Measurements from ENCODE around the gene AATF.

AATF gene

DNA sequence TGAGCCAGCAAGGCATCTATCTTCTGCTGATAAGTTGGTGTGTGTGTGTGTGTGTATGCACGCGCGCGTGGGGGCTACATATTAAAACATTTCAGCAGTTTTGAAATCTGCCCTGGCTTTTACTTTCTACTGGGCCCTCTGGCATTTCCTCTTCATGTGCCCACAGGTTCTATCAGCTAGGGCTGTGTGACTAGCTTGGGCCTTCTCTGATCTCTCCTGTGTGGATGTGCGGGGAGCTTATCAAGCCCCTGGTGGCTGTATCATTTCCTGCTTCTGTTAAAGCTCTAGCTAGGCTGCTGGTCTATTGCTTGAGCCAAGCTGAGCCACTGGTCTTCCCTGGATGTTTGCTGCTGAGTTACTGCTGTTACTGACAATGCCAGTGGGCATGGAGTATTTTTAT lies 132.5 kb downstream of the AATF start:
- no peak for DNase-seq (ENCODE audit: low read depth)

DNA sequence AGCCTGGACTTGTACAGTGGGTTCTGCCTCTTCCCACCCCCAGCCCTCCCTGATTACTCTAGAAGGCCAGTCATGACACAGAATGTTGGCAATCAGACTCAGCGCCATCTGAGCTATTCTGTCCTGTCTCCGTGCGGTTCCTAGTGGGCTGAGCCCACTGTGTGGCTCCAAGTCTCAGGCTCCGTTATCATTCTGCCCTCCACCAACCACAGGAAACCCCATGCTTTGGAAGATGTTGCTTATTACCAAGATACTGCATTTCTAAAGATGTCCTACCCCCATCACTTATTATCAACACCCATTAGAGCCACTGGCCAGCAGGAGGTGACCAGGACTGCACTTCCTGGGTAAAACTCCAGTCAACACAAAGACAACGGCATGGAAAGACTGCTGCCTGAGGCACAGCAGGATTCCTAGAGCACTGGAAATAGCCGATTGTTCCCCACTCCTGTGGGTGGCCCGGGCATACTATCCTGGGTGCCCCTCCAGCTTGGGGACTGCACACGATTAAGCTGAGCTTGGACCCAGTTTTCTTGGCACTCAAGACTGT lies 133.6 kb downstream of the AATF start:
- DNase-seq (ENCODE audit: low read depth) = no peak

DNA sequence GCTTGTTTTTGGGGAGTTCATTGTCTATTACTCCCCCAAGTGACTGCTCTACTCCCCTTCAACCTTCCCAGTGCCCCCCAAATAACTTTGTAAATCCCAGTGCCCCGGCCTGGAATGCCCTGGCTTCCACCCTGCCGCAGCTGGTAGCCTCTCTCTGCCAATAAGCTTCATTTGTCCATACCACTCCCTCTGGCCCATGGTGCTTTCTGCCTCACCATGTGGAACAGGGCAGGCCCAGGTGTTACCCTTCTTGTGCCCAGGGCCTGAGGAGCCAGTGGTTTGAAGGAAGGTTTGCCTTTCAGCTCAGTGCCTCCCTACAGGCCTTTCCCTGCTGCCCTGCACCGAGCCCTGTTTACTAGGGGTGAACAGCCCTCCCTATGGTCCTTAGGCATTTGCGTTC lies 134.2 kb downstream of the AATF start:
- DNase-seq (ENCODE audit: low read depth) = no peak

DNA sequence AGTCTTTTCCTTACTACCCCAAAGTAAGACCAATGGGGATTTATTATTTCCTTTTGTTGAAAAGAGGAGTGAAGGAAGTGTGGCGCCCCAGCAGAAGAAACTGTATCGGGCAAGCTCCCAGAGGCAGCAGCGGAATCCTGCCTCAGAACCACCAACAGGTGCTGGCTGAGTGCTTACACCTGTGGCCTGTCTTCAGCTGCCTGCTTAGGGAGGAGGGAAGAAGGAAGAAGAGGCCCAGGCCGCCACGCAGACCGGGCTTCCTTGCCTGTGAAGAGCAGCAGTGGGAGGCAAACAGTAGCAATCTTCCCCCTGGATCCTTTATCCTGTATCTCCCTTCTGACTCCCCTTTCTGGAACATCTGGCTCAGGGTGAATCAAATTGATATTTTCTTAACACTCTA lies 134.7 kb downstream of the AATF start:
- DNase-seq (ENCODE audit: low read depth) = no peak

DNA sequence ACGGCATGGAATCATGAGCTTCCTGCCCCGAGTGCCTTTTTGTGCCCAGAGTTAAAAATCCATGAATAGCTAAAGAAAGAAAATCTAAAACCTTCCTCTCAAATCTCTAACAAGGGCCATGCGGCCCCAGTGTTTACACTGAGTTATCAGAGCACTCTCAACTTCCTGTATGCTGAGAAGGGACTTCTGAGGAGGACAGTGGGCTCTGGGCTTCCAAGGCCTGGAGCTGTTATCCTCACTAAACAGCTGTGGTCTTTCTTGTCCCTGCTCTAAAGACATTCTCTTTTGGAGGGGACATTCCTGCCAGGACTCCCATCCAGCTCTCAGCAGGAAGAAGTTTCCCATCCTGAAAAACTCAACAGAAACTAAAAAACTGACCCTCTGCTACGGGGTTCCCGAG lies 135.6 kb downstream of the AATF start:
- no peak for DNase-seq (ENCODE audit: low read depth)

DNA sequence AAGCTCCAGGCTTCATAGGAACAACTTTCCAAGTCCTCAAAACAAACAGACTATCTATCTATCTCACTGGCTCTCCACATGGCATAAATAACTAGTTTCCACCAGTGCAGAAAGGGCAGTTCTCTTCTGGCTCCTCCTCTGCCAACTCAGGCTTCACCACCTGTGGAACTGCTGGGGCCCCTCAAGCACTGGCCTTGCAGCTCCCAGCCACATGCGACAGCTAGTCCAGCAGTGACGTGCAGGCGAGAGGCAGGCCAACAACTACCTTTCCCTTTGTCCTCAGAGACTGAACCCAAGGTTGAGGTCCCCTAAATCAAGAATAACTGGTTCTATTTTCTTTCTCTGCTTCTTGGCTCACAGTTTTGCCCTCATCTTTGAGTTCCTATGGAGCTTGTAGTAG lies 137.6 kb downstream of the AATF start:
- DNase-seq (ENCODE audit: low read depth) = no peak

DNA sequence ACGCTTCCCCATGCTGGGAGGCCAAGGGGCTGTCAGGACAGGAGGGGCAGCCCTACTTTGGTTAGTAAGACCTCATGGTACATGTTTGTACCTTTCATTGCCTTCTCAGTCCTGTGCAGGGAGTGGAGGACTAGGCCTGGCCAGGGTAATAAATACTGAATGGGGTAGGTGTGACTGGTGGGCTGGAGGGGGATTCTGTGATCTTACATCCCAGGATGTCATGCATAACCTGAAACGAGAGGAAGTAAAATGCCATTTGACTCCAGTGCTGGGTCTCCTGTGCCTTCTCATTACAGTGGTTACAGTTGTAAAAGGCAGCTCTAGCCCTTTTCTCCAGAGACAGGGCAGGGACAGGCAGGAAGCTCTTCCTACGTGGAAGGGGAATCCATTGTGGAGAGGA lies 138.2 kb downstream of the AATF start:
- DNase-seq (ENCODE audit: low read depth) = no peak

DNA sequence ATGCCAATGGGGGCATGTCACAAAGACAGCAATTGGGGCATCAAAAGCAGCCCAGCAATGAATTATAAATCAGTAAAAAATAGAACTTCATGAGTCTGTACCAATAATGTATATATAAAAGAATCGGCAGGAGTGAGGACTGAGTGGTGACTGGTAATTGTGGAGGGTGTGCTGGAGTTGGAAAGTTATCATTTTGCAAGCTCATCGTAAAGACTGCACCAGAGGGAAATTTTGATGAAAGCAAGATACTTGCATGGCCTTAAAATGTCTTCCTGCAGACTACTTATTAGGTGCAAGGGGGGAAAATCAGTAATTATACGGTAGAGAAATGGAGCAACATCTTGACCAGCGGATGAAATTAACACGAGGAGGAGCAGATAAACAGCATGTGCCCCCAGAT lies 138.9 kb downstream of the AATF start:
- no peak for DNase-seq (ENCODE audit: low read depth)

DNA sequence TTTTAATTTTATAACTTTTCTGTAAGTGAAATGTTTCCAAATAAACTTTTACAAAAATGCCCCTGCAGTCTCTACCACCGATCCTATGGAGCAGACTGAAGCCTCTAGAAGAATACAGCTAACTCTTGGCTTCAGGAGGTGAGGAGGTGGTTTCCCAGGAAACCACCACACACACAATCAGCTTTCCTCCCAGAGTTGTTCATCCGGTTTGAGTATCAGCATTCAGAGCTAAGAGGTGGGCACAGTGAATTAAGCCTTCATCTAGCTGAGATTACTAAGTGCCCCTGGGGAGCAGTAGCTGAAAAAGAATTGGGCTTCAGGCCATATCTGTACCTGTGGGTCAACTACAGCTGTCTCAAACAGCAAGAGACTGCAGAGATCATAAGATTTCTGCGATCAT lies 139.7 kb downstream of the AATF start:
- DNase-seq (ENCODE audit: low read depth) = no peak

DNA sequence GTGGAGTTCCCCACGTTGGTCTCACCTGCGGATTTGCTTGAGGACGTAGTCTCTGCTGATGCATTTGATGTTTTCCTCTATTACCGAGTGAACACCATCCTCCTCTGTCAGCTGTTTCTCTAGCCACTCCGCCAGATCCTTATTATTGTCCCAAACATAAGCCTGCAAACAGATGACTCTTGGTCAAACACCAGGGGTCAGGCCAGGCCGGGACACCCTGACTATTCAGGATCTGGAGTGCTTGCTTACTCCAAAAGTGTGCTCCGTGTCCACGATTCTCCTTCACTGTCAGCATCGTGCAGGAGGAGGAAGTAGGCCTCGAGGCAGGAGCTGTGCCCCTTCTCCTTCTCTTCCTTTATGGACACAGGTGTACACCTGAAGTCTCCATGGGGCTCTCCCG lies 140.2 kb downstream of the AATF start:
- no peak for DNase-seq (ENCODE audit: low read depth)

DNA sequence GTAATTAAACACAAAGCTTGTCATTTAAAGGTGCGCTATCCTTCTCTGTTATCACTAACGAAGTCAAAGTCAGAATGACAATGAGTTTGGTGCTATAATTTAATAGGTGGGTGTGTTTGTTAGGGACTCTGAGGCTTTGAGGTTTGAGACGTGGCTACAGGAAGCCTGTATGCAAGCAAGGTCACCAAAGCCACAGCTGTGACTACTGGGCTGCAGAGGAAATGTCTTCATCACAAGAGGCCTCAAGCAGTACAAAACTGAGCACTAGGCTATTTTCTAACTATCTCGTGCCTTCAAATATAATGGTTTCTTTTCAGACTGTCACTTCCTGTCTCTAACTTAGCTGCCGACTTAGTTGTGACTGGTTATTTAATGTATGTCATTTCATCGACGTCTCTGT lies 141.2 kb downstream of the AATF start:
- no peak for DNase-seq (ENCODE audit: low read depth)

DNA sequence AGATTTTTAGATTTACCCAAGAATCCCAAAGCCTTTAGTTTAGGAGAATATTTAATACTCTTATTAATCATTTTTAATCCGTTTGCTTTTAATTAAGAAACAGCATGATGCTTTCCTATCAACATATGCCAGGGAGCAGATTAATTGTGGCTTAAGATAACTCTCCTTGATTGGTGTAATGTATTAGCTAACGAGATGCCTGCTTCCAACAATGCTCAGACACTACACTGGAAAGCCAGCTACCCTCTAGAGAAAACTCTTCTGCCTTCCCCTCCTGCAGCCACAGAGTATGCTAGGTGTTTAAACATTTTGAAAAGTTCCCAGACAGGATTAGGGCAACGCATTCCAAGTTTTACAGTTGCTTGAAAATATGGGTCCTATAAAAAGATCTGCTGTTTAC lies 142.2 kb downstream of the AATF start:
- DNase-seq (ENCODE audit: low read depth) = no peak

DNA sequence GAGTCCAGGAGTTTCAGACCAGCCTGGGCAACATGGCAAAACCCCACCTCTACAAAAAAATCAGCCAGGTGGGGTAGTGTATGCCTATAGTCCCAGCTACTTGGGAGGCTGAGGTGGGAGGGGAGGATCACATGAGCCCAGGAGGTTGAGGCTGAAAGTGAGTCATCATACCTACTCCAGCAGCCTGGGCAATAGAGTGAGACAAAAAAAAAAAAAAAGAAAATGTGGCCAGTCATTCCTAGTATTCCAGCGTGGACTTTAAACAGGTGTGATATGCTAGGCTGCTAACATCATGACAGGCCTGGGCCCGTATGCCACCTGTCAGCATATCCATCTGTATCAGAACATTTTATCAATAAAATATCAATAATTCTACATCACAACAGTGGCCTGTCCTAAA lies 143.3 kb downstream of the AATF start:
- DNase-seq (ENCODE audit: low read depth) = no peak

DNA sequence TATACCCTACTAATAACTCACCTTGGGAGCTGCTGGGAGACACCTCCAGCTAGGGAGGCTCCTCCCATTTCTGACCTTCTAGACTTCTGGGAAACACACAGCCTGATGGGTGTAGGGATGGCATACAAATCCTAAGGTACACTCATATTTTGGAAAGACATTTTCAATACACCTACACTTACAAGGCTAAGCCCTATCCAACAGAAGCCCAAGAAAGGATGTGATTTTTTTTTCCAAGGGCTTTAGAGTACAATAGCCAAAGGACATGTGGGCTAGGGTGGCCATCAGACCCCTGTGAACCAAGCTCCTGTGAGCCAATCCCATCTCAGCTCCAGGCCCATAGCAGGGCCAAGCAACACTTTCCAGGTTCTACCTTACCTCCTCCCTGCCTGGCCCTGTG lies 143.9 kb downstream of the AATF start:
- no peak for DNase-seq (ENCODE audit: low read depth)

DNA sequence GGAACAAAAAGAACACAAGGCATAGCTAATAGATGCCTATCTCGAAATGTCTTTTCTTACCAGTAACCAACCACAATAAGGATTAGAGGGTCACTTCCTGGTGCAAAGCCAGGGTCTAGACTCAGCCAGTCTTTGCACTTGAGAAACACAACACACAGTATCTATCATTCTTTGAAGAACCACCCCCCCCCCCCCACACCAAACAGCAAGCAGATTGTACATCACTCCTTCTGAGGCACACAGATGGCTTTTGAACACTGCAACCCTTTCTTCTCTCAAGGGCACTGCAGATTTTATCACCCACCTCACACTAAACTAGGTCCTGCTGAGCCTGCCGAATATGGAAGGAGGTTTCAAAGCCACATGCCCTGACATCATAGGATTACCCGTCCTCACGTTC lies 145.6 kb downstream of the AATF start:
- no peak for DNase-seq (ENCODE audit: low read depth)

DNA sequence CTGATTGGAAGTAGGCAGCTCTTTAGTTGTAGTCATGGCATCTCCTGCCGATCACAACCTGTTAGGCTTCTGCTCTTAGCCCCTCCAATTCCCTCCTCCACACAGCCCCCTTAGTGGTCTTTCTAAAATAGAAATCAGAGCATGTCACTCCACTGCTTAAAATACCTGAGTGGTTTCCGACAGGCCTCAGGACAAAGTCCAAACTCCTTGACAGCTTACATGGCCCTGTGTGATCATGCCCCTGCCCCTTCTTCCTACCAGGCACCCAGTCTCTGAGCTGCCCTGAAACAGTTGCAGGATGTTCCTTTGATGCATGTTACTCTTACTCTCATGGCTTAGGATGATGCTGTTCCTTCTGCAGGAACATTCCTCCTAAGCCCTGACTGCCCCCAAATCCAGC lies 147.3 kb downstream of the AATF start:
- no peak for DNase-seq (ENCODE audit: low read depth)

DNA sequence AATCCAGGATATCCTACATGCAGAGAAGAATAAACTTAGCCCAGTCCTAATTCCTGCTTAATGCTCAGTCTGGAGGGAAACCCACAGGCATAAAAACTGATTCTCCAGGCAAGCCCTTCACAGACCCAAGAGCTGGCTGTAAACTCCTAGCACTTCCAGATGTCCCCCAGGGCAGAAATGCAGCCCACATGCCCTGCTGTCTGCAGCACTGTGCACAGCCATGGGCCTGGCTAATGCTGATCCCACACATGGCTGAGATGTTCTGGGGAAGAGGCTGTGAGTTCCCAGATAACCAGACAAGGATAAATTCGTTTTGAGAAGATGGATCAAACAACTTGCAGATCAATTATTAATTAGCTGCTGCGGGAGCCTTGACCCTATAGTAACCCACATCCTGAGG lies 148.4 kb downstream of the AATF start:
- no peak for DNase-seq (ENCODE audit: low read depth)

DNA sequence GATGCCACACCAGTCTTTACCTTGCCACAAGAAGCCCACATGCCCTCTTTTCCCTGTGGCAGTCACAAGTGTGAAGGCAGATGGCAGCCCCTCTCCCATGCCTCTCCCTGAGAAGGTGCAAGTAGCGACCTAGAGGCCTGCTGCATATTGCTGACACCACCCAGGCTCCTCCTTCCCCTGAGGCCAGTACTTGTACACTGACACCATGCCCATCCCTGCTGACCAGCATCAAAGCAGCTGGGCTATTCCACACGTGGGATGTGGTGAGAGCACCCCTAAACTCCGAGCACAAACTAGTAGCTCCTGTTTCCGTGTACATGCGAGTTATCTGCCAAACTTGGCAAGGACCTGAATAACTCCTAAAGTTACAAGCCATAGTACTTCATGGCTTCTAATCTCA lies 149.4 kb downstream of the AATF start:
- no peak for DNase-seq (ENCODE audit: low read depth)

DNA sequence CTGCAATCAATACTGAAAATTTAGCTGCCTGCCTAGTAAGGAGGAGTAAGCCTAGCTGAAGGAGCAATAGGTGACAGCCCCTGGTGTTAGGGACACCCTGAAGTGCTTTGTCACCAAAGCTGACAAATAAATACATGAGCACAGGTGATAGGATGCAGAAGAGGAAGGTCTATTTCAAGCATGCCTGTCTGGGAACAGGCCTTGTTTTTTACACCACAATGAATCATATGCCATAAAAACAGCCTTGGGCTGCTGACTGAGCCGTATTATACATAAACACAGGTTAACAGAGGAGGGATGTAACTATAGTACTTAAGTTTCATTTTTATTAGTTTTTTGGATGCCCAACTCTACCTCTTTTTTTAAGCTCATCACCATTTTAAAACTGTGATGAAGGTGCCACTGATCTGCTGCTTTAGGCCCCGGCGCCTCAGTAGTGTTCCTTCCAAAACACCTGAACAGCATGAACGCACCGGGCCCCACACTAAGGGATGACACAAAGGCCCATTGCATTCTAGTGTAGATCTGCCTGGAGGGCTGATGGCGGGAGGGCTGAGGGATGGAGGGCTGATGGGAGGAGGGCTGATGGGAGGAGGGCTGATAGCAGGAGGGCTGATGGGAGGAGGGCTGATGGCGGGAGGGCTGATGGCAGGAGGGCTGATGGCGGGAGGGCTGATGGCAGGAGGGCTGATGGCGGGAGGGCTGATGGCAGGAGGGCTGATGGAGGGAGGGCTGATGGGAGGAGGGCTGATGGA lies 150.3 kb downstream of the AATF start:
- DNase-seq (ENCODE audit: low read depth) = no peak

DNA sequence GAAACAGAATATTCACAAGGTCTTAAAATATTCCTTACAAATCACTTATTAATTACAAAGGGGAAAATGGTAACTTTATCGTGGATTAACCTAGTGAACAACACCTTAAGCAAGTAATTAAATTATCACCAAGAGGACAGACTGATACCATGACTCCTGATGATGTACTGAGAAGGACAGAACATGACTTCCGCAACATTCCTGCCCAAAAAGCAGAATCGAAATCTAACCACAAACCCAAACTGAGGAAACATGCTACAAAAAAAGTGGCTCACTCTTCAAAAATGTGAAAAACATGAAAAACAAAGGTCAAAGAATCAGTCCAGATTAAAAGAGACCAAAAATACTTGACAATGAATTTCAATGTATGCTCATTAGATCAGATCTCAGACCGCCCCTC lies 151.5 kb downstream of the AATF start:
- no peak for DNase-seq (ENCODE audit: low read depth)

DNA sequence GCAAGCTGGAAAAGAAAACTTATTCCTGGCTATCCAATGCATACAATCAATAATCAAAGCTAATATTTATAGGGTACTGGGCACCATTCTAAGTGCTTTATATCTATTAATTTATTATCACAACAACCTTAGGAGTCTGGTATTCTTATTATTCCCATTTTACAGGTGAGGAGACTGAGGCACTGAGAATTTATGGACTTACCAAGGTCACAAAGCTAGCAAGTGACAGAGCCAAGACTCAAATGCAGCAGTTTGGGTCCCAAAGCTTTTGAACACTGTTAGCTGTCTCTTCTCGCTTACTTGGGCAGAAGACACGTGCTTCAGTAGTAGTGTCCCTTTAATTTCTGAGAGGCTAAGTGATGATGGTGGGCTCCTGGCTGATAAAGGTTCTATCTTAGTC lies 152.6 kb downstream of the AATF start:
- DNase-seq (ENCODE audit: low read depth) = no peak

DNA sequence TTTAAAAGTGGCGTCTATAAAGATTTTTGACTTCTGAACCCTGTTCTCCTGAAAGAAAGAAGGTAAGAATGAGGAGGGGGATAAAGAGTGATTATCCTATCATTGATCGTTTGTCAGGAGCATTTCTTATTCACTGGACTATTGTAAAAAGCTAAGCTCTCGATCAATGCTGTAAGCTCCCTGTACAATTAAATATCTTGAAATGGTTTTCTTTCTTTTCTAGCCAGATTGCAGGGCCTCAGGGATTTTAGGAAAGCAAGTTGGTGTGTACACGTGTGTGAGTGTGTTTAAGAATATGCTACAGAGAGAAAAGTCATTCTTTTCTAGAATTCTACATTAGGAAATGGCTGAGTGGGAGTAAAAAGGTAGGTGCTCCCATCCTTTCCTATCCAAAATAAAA lies 154.5 kb downstream of the AATF start:
- no peak for DNase-seq (ENCODE audit: low read depth)

DNA sequence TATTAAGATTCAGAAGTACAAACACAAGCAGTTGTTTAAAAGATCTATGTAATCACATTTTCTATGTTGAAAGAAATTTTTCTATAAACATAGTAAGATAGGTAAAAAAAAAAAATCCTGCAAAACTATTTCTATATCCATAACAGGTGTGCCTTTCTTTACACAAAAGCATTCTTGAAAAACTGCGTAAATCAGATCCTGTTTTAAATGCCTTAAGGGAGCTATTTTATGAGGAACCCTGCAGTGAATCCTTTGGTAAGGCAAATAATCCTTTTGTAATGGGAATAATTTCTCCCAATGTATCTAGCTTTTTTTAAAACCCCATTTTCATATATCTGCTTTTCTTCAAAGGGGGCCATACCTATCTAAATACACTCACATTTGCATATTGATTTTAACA lies 157.3 kb downstream of the AATF start:
- DNase-seq (ENCODE audit: low read depth) = no peak

Data from GM04503 (cell line).